Measurements from ENCODE around the gene SIK2.
"Not testable (repeated sequence)": the region's sequence is repeated elsewhere in the genome, so short reads cannot be mapped to it uniquely, and the experiment has no call there.

GRCh38 chr11:111658493-111658892, 56.2 kb downstream of the SIK2 start:
- TF ChIP-seq, protein P1, sequence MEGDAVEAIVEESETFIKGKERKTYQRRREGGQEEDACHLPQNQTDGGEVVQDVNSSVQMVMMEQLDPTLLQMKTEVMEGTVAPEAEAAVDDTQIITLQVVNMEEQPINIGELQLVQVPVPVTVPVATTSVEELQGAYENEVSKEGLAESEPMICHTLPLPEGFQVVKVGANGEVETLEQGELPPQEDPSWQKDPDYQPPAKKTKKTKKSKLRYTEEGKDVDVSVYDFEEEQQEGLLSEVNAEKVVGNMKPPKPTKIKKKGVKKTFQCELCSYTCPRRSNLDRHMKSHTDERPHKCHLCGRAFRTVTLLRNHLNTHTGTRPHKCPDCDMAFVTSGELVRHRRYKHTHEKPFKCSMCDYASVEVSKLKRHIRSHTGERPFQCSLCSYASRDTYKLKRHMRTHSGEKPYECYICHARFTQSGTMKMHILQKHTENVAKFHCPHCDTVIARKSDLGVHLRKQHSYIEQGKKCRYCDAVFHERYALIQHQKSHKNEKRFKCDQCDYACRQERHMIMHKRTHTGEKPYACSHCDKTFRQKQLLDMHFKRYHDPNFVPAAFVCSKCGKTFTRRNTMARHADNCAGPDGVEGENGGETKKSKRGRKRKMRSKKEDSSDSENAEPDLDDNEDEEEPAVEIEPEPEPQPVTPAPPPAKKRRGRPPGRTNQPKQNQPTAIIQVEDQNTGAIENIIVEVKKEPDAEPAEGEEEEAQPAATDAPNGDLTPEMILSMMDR (IDR thresholded peaks at IDR 0.05): not testable (repeated sequence)
- not testable (repeated sequence) for TF ChIP-seq POLR2A (IDR thresholded peaks at IDR 0.05); EP300 (IDR thresholded peaks at IDR 0.05; ENCODE audit: low read depth)
